D341Med (cell line): ENCODE results near the gene BSX.

Experiments
- DNase-seq: peaks from one replicate; pipeline ENCODE4 v3.0.0; 2012; ENCODE audit warnings: low spot score

The BSX gene

GRCh38 chr11:122954455-122954854 is 27.2 kb downstream of the BSX start:
- DNase-seq, result no peak

- DNase-seq, result no peak
These were observed 30.4 kb downstream of the BSX start for GRCh38 chr11:122951211-122951610.

GRCh38 chr11:122938557-122938956 is 43.1 kb downstream of the BSX start:
- DNase-seq, result no peak

- DNase-seq, result no peak
These were observed 43.7 kb downstream of the BSX start for GRCh38 chr11:122937983-122938382.

- DNase-seq, result no peak
These were observed 48.2 kb downstream of the BSX start for GRCh38 chr11:122933416-122933815.

GRCh38 chr11:122931510-122931909 is 50.1 kb downstream of the BSX start:
- no peak for DNase-seq
